GM12801 (cell line): ENCODE data around the gene LASP1.

Experiments
- TF ChIP-seq, protein P1 (sequence below): IDR thresholded peaks from one replicate; pipeline ENCODE4 v1.5.1; 2011; ENCODE audit warnings: control low read depth; ENCODE audit not compliant: insufficient read length; ENCODE audit errors: extremely low read depth

Gene LASP1

DNA sequence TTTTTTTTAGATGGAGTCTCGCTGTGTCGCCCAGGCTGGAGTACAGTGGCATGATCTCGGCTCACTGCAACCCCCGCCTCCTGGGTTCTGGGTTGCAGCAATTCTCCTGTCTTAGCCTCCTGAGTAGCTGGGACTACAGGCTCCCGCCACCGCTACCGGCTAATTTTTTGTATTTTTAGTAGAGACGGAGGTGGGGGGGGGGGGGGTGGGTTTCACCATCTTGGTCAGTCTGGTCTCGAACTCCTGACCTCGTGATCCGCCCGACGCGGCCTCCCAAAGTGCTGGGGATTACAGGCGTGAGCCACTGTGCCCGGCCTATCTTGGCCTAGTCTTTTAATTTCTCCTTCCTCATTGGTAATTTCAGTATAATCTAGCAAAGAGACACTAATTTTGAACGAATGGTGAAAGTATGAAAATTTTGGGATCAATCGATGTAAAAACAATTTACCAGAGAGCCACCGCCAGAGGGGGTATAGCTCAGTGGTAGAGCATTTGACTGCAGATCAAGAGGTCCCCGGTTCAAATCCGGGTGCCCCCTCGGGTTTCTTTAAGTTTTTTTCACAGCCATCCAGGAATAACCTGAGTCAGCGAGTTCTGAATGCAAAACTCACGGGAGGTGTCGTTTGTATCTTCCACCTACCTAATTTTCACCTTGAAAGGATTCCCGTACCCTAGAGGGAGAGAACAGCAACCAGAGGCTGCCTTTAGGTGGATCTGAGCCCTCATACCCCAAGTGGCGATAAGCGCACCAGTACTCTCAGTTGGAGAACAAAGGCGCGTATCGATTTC lies 2.5 kb upstream of the LASP1 start:
- TF ChIP-seq, protein P1, sequence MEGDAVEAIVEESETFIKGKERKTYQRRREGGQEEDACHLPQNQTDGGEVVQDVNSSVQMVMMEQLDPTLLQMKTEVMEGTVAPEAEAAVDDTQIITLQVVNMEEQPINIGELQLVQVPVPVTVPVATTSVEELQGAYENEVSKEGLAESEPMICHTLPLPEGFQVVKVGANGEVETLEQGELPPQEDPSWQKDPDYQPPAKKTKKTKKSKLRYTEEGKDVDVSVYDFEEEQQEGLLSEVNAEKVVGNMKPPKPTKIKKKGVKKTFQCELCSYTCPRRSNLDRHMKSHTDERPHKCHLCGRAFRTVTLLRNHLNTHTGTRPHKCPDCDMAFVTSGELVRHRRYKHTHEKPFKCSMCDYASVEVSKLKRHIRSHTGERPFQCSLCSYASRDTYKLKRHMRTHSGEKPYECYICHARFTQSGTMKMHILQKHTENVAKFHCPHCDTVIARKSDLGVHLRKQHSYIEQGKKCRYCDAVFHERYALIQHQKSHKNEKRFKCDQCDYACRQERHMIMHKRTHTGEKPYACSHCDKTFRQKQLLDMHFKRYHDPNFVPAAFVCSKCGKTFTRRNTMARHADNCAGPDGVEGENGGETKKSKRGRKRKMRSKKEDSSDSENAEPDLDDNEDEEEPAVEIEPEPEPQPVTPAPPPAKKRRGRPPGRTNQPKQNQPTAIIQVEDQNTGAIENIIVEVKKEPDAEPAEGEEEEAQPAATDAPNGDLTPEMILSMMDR: no peak

DNA sequence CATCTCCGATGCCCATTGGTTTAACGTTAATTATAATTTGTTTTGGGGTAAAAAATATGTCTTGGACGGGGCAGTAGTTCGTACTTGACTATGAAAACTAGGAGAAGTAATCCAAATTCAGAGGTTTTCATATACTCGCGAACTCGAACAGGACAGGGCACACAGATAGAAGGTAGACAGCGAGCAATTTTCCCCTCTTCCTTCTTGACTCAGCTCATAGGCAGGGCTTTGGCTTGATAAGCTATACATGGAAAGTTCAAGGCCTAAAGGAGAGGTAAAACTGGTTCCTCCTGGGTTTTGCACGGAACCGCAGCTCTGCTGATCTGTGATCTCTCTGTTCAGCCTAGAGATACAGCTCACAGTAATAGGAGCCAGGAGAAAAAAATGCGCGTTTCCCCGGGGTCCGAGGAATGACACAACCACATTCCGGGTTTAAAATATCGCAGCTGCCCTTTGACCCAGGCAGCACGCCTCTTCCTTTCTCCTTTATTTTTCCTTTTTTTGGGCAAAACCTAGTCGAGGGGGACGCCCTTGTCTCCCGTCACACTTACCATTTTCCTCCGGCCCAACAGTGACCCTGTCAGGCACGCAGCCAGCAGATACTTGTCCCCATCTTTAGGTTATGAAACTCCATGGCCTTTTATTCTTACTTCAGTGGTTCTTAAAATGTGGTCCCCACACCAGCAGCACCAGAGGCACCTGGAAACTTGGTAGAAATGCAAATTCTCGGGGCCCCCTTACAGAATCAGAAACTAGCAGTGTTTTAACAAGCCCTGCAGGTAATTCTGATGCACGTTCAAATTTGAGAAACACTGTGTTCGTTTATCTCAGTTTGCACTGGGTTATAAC lies 1.7 kb upstream of the LASP1 start:
- TF ChIP-seq, protein P1: no peak

DNA sequence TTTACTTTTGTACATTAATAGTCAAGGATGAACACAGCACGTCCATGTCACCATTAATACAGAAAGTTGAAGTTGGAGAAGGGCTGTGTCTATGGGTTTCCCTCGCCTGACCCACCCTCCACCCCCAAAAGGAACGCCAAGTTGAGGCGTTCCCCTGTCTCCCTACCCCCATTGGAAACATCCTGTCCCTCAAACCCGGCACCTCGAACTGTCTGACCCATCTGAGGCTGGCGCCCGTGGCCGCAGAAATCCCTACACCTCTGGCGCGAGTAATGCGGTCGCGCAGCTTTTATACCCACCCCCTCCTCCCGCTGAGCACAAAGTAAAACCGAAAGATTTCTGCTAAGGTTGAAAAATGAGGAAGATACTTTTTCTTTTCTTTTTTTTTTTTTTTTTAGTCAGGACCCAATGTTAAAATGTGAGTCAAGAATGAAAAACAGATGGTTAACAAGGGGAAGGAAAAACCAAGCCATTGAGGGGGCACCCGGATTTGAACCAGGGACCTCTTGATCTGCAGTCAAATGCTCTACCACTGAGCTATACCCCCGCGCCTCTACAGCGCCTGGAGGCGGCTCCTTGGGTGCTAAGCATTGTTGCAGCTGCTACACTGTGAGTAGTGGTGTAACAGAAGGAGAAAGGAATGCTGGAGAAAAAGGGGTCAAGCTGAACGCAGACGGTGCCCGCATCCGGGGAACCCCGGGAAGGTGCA lies 887 bp upstream of the LASP1 start:
- TF ChIP-seq, protein P1: no peak

DNA sequence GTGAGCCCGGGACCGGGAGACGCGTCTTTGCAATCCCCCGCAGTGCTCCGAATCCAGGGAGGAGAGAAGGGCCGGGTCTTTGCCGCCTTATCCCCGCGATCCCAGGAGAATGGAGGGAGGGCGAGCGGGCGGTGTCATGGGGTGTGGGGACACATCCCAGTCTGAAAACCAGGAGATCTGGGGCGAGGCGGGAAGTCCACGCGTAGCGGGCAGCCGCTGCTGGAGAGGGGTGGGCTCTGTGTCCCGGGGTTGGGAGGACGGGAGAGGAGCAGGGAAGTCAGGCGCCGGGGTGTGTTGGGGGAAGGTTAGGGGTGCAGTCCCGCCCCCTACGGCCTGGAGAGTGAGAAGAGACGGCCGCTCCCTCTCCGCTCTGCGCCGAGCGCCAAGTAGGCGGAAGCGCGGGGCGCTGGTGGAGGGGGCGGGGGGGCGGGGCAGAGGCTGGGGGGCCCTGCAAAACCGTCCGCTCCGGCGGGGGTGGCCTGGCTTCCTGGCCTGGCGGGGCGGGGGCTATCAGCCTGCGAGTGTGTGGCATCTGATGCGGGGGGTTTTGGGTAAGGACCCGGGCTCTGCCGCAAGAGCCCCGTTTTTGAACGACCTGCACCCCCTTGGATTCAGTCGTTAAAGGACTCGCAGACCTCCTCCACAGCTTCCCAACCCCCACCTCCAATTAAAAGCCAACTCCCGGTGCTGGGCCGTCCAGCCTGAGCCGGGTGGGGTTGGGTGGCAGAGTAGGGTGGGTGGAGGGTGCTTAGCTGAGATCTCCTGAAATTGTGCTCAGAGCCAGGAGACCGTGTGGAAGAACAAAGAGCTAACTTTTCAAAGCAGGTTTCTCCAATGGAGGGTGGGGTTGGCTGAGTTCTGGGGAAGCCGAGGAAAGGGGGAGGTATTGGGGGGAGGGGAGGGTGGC lies 654 bp downstream of the LASP1 start:
- TF ChIP-seq, protein P1: no peak

DNA sequence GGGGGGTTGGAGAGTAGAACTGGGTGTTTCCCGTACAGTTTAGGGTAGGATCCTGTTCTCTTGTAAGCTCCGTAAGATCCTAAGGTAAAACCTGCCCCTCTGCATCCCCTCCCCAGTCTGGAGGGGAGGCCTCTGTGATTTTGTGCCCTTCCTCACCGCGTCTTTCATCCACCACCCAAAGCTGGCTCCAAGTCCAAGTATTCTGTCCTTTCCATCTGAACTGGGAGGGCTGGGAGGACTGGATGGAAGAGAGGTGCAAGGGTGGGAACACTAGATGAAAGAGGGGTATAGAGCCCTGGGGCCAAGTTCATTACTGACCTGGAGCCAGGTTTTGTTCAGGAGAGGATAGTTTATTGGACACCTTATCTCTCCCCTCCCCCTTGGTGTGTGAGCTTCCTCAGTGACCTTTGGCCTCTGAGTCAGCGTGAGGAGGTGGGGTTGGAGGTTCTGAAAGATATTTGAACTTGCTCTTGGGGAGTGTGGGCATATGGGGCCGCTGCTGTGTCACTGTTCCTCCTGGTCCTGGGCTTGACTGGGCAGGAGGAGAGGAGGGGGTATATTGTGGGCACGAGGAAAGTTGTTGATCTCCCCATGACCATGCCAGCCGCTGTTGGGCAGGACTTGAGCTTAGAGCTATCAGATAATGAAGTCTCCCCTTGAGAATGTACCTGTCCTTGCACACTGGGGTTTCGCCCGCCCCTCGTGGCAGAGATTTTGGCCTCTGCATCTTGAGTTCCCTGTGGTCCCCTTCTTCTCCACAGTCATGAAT lies 1.6 kb downstream of the LASP1 start:
- TF ChIP-seq, protein P1: no peak

DNA sequence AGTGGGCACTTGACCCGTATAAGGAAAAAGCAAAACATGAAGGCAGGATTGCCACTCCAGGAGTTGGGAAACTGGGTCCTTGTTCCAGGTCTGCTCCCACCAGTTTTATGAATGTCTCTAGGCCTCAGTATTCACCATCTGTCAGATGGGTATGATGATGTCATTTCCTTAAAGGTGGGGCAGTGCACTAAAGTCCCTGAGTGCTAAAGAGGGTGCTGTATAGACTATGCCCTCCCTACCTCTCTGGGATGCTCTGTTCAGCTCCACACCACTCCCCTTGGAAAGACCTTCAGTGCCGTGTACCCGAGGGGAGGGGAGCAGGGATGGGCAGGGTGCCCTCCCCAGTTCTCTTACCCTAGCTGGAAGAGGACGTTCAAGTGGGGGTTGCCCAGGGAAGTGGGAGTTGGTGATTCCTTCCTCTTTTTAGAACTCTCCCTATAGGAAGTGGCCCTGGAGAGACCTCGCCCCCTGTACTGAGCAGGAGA lies 2.2 kb downstream of the LASP1 start:
- TF ChIP-seq, protein P1: no peak
